CD4-positive, alpha-beta T cell (primary cell): ENCODE data around the gene SLC35F2. TPM values are rescaled to one million over a fixed set of nuclear protein-coding genes. Genes with fewer than 3 reads are reported as not detected.

Experiments
- ATAC-seq: fragments of 200-7000 bp; cut with Tn5 transposase; one replicate; pipeline ENCODE4 v1.10.0; 2022; ENCODE audit warnings: mild to moderate bottlenecking; ENCODE audit not compliant: poor library complexity
- CTCF ChIA-PET: fragments of 350-600 bp; sonication (Branson Sonifier 250); formaldehyde crosslinking; loops from one replicate; lab custom pipeline; 2021; ENCODE audit warnings: antibody characterized with exemption, inconsistent platforms; lab: Charles Lee
- POLR2A ChIA-PET: fragments of 350-600 bp; sonication (Branson Sonifier 250); formaldehyde crosslinking; loops from one replicate; lab custom pipeline; 2021; ENCODE audit warnings: antibody characterized with exemption, inconsistent platforms; lab: Charles Lee
- DNase-seq, 14 experiments: peaks; one replicate each; pipeline ENCODE4 v3.0.0-alpha.2; 2013 to 2020; ENCODE audit warnings: mixed read lengths in 2 of 14
- H3K27ac ChIP-seq, 2 donors: one replicate each; pipeline versions ENCODE4 v1.5.1 to v1.7.0; 2013; ENCODE audit warnings: low read length in 2 of 2, low read depth in 1 of 2, mild to moderate bottlenecking in 1 of 2
- H3K27me3 ChIP-seq, 2 experiments: 1 replicate in 1 of 2; 2 replicates in 1 of 2; pipeline versions ENCODE4 v1.6.1 to v1.7.0; 2013; ENCODE audit warnings: low read length in 2 of 2, control low read depth in 1 of 2, mild to moderate bottlenecking in 1 of 2, moderate library complexity in 1 of 2; ENCODE audit not compliant: insufficient read depth in 2 of 2, control insufficient read depth in 1 of 2
- H3K36me3 ChIP-seq: one replicate; pipeline ENCODE4 v1.6.1; 2013; ENCODE audit warnings: low read length, control low read depth; ENCODE audit not compliant: insufficient read depth
- H3K4me1 ChIP-seq: one replicate; pipeline ENCODE4 v1.6.1; 2013; ENCODE audit warnings: low read length, control low read depth; ENCODE audit not compliant: insufficient read depth
- H3K4me3 ChIP-seq: one replicate; pipeline ENCODE4 v1.5.1; 2013; ENCODE audit warnings: mild to moderate bottlenecking, low read length, moderate library complexity
- H3K9me3 ChIP-seq, 2 experiments: 1 replicate in 1 of 2; 2 replicates in 1 of 2; pipeline versions ENCODE4 v1.6.1 to v1.7.0; 2013; ENCODE audit warnings: low read length in 2 of 2, mild to moderate bottlenecking in 2 of 2, control low read depth in 1 of 2, moderate library complexity in 1 of 2; ENCODE audit not compliant: control insufficient read depth in 1 of 2, insufficient read depth in 1 of 2
- H3K27ac Mint-ChIP-seq: one replicate; pipeline ENCODE4 v1.8.0; 2020; ENCODE audit warnings: mixed read lengths
- H3K27me3 Mint-ChIP-seq: one replicate; pipeline ENCODE4 v1.8.0; 2021; ENCODE audit warnings: mixed read lengths
- H3K36me3 Mint-ChIP-seq: one replicate; pipeline ENCODE4 v1.8.0; 2021; ENCODE audit warnings: low read depth, mixed read lengths
- H3K4me1 Mint-ChIP-seq: one replicate; pipeline ENCODE4 v1.8.0; 2021; ENCODE audit warnings: low read depth, mixed read lengths
- H3K4me3 Mint-ChIP-seq: one replicate; pipeline ENCODE4 v1.8.0; 2020; ENCODE audit warnings: mild to moderate bottlenecking, mixed read lengths
- H3K9me3 Mint-ChIP-seq: one replicate; pipeline ENCODE4 v1.8.0; 2020; ENCODE audit warnings: mixed read lengths
- intact Hi-C, 2 experiments: fragments of 100-400 bp; cut with DNase I in 1 of 2; cut with micrococcal nuclease in 1 of 2; formaldehyde crosslinking; loops; one replicate each; pipeline versions ENCODE4 v1.15.1 to v1.9.0; 2023 to 2025; cut with DNase I, micrococcal nuclease
- total RNA-seq, 174 experiments: library from RNA in 2 of 174; stranded (reverse) in 2 of 174; gene quantifications; one replicate each; pipeline ENCODE4 v1.2.3 and lab custom pipeline; 2021 to 2026
- TF ChIP-seq, protein P1 (sequence below): fragments of 200-600 bp; IDR thresholded peaks from one replicate; pipeline ENCODE4 v1.8.0; 2022; ENCODE audit warnings: antibody characterized with exemption, mild to moderate bottlenecking

Gene SLC35F2
- total RNA-seq, 2 experiments from 2014 or later, result 2.8 to 3.0 TPM

DNA sequence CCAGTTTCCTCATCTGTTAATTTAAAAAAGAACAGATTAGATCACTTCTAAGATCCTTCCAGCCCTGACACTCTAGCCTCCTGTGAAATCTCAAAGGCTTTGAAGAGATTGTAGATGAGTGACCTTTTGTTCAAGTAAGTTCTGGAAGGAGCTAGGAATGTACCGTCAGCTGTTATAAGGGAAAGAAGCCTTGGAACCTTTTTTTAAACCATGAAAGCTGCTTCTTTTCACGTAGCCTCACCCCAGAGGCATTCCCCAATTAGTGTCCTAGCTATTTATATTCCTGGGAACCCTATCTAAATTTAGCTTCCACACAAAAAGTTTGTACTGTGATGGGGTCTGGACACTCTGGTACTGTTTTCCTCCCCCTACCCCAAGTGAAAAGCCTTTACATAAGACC lies 111.0 kb downstream of the SLC35F2 start:
- intact Hi-C loops, result no loop called here
- ATAC-seq (no peak), DNase-seq (no peak)
- H3K9me3 ChIP-seq, result no peaks in the 10 kb centered on the region
- Mint-ChIP-seq H3K4me3 (no peak overlapping the region), H3K27ac (no peak overlapping the region), H3K9me3 (no peaks in the 10 kb centered on the region), H3K27me3 (peaks cover 30% of the 10 kb centered on the region), H3K36me3 (no peaks in the 10 kb centered on the region), H3K4me1 (no peaks in the 10 kb centered on the region)
- H3K36me3 ChIP-seq, result no peaks in the 10 kb centered on the region
- no peaks in the 10 kb centered on the region for H3K4me1 ChIP-seq
- TF ChIP-seq, protein P1, sequence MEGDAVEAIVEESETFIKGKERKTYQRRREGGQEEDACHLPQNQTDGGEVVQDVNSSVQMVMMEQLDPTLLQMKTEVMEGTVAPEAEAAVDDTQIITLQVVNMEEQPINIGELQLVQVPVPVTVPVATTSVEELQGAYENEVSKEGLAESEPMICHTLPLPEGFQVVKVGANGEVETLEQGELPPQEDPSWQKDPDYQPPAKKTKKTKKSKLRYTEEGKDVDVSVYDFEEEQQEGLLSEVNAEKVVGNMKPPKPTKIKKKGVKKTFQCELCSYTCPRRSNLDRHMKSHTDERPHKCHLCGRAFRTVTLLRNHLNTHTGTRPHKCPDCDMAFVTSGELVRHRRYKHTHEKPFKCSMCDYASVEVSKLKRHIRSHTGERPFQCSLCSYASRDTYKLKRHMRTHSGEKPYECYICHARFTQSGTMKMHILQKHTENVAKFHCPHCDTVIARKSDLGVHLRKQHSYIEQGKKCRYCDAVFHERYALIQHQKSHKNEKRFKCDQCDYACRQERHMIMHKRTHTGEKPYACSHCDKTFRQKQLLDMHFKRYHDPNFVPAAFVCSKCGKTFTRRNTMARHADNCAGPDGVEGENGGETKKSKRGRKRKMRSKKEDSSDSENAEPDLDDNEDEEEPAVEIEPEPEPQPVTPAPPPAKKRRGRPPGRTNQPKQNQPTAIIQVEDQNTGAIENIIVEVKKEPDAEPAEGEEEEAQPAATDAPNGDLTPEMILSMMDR, result no peak
- CTCF ChIA-PET, result no interaction called here
- peaks cover 3 to 20% of the 10 kb centered on the region in 2 experiments for H3K27me3 ChIP-seq
- H3K4me3 ChIP-seq, result no peak overlapping the region
- H3K27ac ChIP-seq, result no peak overlapping the region
- POLR2A ChIA-PET, result no interaction called here

DNA sequence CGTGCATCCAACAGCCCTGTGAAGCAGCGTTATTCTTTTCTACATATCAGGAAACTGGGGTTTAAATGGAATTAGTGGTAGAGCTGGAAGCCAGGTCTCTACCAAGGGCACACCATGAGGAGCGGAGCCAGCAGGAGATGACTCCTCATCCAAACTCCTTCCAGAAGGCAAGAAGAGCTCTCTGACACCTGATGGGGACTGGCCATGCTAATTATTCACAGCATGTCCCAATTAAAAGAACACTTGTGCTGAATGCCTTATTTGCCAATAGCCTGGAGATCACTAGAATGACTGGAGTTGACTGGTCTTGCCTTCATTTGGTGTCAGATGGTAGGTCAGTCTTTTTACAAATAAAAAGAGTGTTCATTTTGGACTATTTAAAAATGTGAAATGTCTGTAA lies 113.9 kb downstream of the SLC35F2 start:
- Histone ChIP-seq H3K27me3 (peaks cover 4 to 20% of the 10 kb centered on the region in 2 experiments), H3K4me3 (no peak overlapping the region), H3K27ac (no peak overlapping the region), H3K4me1 (no peaks in the 10 kb centered on the region), H3K9me3 (peaks cover 0 to 5% of the 10 kb centered on the region in 2 experiments), H3K36me3 (no peaks in the 10 kb centered on the region)
- CTCF ChIA-PET, result no interaction called here
- POLR2A ChIA-PET, result no interaction called here
- no peak for ATAC-seq
- Mint-ChIP-seq H3K9me3 (no peaks in the 10 kb centered on the region), H3K4me3 (no peak overlapping the region), H3K36me3 (no peaks in the 10 kb centered on the region), H3K27me3 (peaks cover 34% of the 10 kb centered on the region), H3K27ac (no peak overlapping the region), H3K4me1 (no peaks in the 10 kb centered on the region)
- TF ChIP-seq, protein P1, result no peak
- no peak for DNase-seq
- intact Hi-C loops, result loop anchor here in 1 of 2 experiments (5.0 kb wide), 1 partner anchor 163 kb away; no protein-coding TSS in a partner anchor

GRCh38 chr11:107743191-107743590 lies 115.4 kb downstream of the SLC35F2 start:
- TF ChIP-seq, protein P1, result no peak
- no peaks in the 10 kb centered on the region for H3K36me3 ChIP-seq
- H3K4me3 ChIP-seq, result no peak overlapping the region
- DNase-seq, result no peak
- H3K36me3 Mint-ChIP-seq, result no peaks in the 10 kb centered on the region
- no peak for ATAC-seq
- intact Hi-C loops, result loop anchor here in 1 of 2 experiments (5.0 kb wide), 1 partner anchor 164 kb away; no protein-coding TSS in a partner anchor
- H3K9me3 Mint-ChIP-seq, result no peaks in the 10 kb centered on the region
- no peak overlapping the region for H3K27ac ChIP-seq
- H3K9me3 ChIP-seq, result peaks cover 0 to 8% of the 10 kb centered on the region in 2 experiments
- POLR2A ChIA-PET, result no interaction called here
- H3K27me3 ChIP-seq, result peaks cover 4 to 19% of the 10 kb centered on the region in 2 experiments
- peaks cover 43% of the 10 kb centered on the region for H3K27me3 Mint-ChIP-seq
- no peaks in the 10 kb centered on the region for H3K4me1 ChIP-seq
- H3K4me3 Mint-ChIP-seq, result no peak overlapping the region
- H3K4me1 Mint-ChIP-seq, result no peaks in the 10 kb centered on the region
- no peak overlapping the region for H3K27ac Mint-ChIP-seq
- CTCF ChIA-PET, result no interaction called here
